HepG2 (cell line): ENCODE measurements around the gene DHRS4L2. TPM values are rescaled to one million over a fixed set of nuclear protein-coding genes. Genes with fewer than 3 reads are reported as not detected.

Experiments used
- JUN ChIP-seq: sonication (generic); formaldehyde crosslinking; IDR thresholded peaks from 2 replicates; pipeline ENCODE4 v1.4.0; 2020; ENCODE audit warnings: mild to moderate bottlenecking, missing genetic modification reagents
- NKX3-1 ChIP-seq: sonication (generic); formaldehyde crosslinking; IDR thresholded peaks from 2 replicates; pipeline ENCODE4 v1.5.0; 2020; ENCODE audit warnings: missing genetic modification reagents
- SALL1 ChIP-seq: sonication (generic); formaldehyde crosslinking; IDR thresholded peaks from 2 replicates; pipeline ENCODE4 v1.8.0; 2022; ENCODE audit warnings: mild to moderate bottlenecking, missing genetic modification reagents
- polyA plus RNA-seq, 8 experiments: library from polyadenylated mRNA; depleted of rRNA in 3 of 8; stranded (reverse) in 7 of 8; unstranded in 1 of 8; fragments of >200 nt; fragmentation: Illumina TruSeq in 4 of 8; extraction: Trizol in 4 of 8; gene quantifications; 2 replicates each; pipeline versions ENCODE4 v1.2.1 to v1.2.3, GENCODE V29; 2011 to 2016; ENCODE audit warnings: low read depth in 4 of 8, missing spikeins in 1 of 8, mixed read lengths in 1 of 8; ENCODE audit not compliant: insufficient read depth in 1 of 8
- total RNA-seq, 5 experiments: library from RNA; depleted of rRNA; stranded (reverse); fragments of >200 nt; fragmentation: Illumina TruSeq; extraction: Trizol; gene quantifications; 2 replicates each; pipeline ENCODE4 v1.2.3, GENCODE V29; 2016; ENCODE audit warnings: low read depth in 1 of 5
- TF ChIP-seq, protein P1 (sequence below): sonication (generic); formaldehyde crosslinking; IDR thresholded peaks from 2 replicates; pipeline ENCODE4; 2020; ENCODE audit warnings: missing genetic modification reagents, mild to moderate bottlenecking, borderline replicate concordance
- TF ChIP-seq, protein P2 (sequence below): sonication (generic); formaldehyde crosslinking; IDR thresholded peaks from 2 replicates; pipeline ENCODE4 v1.5.0; 2020; ENCODE audit warnings: missing genetic modification reagents
- TF ChIP-seq, protein P3 (sequence below): sonication (generic); formaldehyde crosslinking; IDR thresholded peaks from 2 replicates; pipeline ENCODE4 v1.8.0; 2022; ENCODE audit warnings: low read depth, missing genetic modification reagents
- TF ChIP-seq, protein P4 (sequence below): sonication (generic); formaldehyde crosslinking; IDR thresholded peaks from 2 replicates; pipeline ENCODE4 v1.4.0; 2020; ENCODE audit warnings: mild to moderate bottlenecking, missing genetic modification reagents
- TF ChIP-seq, protein P5 (sequence below): sonication (generic); formaldehyde crosslinking; IDR thresholded peaks from 2 replicates; pipeline ENCODE4 v1.4.0; 2020; ENCODE audit warnings: missing genetic modification reagents
- TF ChIP-seq, protein P6 (sequence below): sonication (generic); formaldehyde crosslinking; IDR thresholded peaks from 2 replicates; pipeline ENCODE4 v1.8.1; 2023; ENCODE audit warnings: missing genetic modification reagents, mild to moderate bottlenecking, borderline replicate concordance
- TF ChIP-seq, protein P7 (sequence below): sonication (generic); formaldehyde crosslinking; conservative IDR thresholded peaks from 2 replicates; pipeline ENCODE4 v1.5.0; 2020; ENCODE audit warnings: missing genetic modification reagents

DHRS4L2 gene
- total and polyA plus RNA-seq, 2 of the 13 experiments (the other 11 are each of a cell fraction or from before 2014, with no cell fraction given), result 24.7 to 38.2 TPM

DNA sequence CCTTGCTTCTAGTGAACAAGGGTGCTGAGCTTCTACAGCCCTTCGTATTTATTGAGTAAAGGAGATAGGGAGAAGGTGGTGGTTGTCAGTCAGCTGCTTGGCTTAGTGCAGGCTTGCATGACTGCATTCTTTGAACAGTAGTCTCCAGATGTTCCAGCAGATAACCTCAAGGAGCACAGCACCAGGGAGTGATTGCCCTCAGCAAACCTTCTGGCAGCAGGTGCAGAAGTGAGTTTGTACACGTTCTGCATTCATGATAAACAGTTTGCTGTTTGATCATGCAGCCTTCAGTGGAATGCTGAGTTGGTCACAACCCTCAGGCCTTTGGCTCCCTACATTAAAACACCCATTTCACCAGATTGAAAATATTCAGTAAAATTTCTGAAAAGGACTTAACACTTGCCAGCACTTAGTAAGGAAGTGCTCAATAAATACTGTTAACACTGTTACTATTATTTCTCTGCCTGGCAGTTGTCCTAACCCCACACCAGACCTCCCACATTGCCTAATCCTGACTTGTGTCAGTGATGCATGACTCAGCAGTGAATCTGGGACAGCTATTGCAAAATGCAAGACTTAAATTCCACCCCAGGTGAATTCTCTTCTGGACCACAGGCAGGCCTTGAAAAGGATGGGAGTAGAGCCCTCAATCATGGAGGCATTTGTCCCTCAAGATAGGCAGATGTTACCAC, 44.1 kb downstream of the DHRS4L2 start (continued):
- TF ChIP-seq, protein P1, sequence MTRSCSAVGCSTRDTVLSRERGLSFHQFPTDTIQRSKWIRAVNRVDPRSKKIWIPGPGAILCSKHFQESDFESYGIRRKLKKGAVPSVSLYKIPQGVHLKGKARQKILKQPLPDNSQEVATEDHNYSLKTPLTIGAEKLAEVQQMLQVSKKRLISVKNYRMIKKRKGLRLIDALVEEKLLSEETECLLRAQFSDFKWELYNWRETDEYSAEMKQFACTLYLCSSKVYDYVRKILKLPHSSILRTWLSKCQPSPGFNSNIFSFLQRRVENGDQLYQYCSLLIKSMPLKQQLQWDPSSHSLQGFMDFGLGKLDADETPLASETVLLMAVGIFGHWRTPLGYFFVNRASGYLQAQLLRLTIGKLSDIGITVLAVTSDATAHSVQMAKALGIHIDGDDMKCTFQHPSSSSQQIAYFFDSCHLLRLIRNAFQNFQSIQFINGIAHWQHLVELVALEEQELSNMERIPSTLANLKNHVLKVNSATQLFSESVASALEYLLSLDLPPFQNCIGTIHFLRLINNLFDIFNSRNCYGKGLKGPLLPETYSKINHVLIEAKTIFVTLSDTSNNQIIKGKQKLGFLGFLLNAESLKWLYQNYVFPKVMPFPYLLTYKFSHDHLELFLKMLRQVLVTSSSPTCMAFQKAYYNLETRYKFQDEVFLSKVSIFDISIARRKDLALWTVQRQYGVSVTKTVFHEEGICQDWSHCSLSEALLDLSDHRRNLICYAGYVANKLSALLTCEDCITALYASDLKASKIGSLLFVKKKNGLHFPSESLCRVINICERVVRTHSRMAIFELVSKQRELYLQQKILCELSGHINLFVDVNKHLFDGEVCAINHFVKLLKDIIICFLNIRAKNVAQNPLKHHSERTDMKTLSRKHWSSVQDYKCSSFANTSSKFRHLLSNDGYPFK (CRISPR knock-in tag), result no peak
- TF ChIP-seq, protein P2, sequence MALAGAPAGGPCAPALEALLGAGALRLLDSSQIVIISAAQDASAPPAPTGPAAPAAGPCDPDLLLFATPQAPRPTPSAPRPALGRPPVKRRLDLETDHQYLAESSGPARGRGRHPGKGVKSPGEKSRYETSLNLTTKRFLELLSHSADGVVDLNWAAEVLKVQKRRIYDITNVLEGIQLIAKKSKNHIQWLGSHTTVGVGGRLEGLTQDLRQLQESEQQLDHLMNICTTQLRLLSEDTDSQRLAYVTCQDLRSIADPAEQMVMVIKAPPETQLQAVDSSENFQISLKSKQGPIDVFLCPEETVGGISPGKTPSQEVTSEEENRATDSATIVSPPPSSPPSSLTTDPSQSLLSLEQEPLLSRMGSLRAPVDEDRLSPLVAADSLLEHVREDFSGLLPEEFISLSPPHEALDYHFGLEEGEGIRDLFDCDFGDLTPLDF (CRISPR knock-in tag), result no peak
- TF ChIP-seq, protein P3, sequence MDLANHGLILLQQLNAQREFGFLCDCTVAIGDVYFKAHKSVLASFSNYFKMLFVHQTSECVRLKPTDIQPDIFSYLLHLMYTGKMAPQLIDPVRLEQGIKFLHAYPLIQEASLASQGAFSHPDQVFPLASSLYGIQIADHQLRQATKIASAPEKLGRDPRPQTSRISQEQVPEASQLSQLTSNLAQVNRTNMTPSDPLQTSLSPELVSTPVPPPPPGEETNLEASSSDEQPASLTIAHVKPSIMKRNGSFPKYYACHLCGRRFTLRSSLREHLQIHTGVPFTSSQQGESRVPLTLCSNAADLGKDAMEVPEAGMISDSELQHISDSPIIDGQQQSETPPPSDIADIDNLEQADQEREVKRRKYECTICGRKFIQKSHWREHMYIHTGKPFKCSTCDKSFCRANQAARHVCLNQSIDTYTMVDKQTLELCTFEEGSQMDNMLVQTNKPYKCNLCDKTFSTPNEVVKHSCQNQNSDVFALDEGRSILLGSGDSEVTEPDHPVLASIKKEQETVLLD (CRISPR knock-in tag), result no peak
- TF ChIP-seq SALL1 (CRISPR knock-in tag) (no peak), NKX3-1 (CRISPR knock-in tag) (no peak), JUN (CRISPR knock-in tag) (peak; percentile 70; the same call in 1 of the 2 replicates)
- TF ChIP-seq, protein P4, sequence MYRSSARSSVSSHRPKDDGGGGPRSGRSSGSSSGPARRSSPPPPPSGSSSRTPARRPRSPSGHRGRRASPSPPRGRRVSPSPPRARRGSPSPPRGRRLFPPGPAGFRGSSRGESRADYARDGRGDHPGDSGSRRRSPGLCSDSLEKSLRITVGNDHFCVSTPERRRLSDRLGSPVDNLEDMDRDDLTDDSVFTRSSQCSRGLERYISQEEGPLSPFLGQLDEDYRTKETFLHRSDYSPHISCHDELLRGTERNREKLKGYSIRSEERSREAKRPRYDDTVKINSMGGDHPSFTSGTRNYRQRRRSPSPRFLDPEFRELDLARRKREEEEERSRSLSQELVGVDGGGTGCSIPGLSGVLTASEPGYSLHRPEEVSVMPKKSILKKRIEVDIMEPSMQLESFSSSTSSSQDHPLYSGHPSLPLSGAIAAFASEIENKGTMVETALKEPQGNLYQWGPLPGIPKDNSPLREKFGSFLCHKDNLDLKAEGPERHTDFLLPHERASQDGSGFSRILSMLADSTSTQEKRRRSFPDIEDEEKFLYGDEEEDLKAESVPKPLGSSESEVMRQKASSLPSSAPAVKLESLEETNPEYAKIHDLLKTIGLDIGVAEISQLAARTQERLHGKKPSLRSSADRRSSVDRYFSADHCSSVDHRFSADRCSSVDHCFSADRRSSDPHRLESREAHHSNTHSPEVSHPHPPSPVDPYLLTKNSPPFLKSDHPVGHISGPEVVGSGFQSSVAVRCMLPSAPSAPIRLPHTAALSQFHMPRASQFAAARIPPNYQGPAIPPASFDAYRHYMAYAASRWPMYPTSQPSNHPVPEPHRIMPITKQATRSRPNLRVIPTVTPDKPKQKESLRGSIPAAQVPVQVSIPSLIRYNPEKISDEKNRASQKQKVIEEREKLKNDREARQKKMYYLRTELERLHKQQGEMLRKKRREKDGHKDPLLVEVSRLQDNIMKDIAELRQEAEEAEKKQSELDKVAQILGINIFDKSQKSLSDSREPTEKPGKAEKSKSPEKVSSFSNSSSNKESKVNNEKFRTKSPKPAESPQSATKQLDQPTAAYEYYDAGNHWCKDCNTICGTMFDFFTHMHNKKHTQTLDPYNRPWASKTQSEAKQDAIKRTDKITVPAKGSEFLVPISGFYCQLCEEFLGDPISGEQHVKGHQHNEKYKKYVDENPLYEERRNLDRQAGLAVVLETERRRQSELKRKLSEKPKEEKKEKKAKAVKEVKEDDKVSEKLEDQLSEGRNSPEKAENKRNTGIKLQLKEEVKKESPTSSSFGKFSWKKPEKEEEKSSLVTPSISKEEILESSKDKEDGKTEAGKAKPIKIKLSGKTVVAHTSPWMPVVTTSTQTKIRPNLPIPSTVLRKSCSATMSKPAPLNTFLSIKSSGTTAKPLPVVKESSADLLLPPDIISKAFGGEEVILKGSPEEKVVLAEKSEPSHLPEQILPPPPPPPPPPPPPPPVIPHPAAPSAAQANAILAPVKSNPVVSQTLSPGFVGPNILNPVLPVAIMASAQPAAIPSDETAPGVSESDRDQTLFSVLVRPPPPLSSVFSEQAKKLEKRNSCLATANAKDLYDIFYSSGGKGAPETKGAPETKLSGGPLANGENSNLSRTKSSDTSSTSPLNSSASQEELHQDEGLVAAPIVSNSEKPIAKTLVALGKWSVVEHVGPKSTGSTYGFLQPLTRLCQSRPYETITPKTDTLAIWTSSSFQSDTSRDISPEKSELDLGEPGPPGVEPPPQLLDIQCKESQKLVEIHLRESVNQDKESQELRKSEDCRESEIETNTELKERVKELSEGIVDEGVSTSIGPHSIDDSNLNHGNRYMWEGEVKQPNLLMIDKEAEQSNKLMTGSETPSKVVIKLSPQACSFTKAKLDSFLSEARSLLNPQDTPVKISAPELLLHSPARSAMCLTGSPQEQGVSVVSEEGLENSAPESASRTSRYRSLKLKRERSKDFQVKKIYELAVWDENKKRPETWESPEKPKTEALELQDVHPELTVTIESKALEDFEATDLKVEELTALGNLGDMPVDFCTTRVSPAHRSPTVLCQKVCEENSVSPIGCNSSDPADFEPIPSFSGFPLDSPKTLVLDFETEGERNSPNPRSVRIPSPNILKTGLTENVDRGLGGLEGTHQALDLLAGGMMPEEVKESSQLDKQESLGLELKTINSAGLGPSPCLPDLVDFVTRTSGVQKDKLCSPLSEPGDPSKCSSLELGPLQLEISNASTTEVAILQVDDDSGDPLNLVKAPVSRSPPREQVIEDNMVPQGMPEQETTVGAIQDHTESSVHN (CRISPR knock-in tag), result no peak
- TF ChIP-seq, protein P5, sequence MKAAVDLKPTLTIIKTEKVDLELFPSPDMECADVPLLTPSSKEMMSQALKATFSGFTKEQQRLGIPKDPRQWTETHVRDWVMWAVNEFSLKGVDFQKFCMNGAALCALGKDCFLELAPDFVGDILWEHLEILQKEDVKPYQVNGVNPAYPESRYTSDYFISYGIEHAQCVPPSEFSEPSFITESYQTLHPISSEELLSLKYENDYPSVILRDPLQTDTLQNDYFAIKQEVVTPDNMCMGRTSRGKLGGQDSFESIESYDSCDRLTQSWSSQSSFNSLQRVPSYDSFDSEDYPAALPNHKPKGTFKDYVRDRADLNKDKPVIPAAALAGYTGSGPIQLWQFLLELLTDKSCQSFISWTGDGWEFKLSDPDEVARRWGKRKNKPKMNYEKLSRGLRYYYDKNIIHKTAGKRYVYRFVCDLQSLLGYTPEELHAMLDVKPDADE (CRISPR knock-in tag), result no peak
- TF ChIP-seq, protein P6, sequence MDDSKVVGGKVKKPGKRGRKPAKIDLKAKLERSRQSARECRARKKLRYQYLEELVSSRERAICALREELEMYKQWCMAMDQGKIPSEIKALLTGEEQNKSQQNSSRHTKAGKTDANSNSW (CRISPR knock-in tag), result no peak
- TF ChIP-seq, protein P7, sequence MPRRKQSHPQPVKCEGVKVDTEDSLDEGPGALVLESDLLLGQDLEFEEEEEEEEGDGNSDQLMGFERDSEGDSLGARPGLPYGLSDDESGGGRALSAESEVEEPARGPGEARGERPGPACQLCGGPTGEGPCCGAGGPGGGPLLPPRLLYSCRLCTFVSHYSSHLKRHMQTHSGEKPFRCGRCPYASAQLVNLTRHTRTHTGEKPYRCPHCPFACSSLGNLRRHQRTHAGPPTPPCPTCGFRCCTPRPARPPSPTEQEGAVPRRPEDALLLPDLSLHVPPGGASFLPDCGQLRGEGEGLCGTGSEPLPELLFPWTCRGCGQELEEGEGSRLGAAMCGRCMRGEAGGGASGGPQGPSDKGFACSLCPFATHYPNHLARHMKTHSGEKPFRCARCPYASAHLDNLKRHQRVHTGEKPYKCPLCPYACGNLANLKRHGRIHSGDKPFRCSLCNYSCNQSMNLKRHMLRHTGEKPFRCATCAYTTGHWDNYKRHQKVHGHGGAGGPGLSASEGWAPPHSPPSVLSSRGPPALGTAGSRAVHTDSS, result no peak
